GM12872 (cell line): Measurements from ENCODE around the gene WNT7A.

Experiments used
- TF ChIP-seq, protein P1 (sequence below): IDR thresholded peaks from 3 replicates; pipeline ENCODE4 v1.5.1; 2011; ENCODE audit warnings: low read depth, mild to moderate bottlenecking, low read length, moderate library complexity; ENCODE audit not compliant: insufficient read depth

The WNT7A gene

DNA sequence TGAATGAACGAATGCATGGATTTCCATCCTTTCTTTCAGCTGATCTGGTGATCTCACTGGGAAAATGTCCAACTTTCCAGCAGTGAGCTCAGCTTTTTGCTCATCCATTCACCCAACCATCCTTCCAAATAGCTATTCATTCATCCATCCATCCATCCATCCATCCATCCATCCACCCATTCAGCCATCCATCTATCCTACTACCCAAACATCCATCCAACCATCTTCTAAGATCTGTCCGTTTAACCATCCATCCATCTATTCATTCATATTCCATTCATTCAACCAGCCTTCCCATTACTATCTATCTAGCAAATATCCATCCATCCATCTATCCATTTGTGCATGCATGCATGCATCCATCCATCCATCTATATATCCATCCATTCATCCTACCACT, 39.4 kb downstream of the WNT7A start:
- TF ChIP-seq, protein P1, sequence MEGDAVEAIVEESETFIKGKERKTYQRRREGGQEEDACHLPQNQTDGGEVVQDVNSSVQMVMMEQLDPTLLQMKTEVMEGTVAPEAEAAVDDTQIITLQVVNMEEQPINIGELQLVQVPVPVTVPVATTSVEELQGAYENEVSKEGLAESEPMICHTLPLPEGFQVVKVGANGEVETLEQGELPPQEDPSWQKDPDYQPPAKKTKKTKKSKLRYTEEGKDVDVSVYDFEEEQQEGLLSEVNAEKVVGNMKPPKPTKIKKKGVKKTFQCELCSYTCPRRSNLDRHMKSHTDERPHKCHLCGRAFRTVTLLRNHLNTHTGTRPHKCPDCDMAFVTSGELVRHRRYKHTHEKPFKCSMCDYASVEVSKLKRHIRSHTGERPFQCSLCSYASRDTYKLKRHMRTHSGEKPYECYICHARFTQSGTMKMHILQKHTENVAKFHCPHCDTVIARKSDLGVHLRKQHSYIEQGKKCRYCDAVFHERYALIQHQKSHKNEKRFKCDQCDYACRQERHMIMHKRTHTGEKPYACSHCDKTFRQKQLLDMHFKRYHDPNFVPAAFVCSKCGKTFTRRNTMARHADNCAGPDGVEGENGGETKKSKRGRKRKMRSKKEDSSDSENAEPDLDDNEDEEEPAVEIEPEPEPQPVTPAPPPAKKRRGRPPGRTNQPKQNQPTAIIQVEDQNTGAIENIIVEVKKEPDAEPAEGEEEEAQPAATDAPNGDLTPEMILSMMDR: no peak

DNA sequence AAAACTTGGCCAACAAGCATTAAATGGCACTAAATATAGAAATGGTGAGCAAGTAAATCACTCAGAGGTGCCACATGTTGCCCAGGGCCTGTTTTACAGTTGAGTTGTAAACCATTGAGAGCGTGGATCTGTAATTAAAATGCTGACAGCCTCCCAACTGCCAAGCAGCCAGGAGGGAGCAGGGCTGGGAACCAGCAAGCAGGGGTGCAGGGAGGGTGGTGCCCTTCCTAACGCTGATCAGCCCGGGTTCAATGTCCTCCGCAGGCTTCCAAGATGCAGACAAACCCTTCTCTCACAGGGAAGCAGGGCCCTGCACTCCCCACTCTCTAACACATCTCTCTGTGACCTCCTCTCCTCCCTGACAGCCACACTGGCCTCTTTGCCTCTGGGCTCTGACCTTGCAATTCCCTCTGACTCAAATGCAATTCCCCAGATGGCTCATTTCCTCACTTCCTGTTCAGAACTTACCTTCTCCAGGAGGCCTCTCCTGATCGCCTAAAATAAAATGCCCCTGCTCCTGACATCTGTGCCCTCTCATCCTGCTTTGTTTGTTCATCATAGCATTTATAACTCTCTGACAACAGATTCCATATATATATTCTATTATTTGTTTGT, 40.0 kb downstream of the WNT7A start:
- TF ChIP-seq, protein P1: no peak

DNA sequence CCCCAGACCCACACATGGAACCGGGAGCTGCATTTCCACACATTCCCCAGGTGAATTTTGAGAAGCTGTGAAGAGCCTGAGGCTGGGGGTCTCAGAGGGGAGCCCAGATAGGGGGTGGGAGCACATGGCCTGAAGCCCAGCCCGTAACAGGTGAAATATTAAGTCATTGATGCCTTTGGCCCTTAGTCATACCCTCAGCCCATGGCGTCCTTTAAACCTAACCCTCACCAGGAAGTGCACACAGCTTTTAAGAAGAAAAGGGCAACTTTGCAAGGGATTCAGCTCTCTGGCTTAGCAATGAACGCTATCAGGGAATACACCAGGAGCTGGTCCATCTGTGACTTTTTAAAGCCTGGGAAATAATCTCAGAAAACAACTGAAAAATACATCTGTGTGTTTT, 40.6 kb downstream of the WNT7A start:
- TF ChIP-seq, protein P1: no peak

DNA sequence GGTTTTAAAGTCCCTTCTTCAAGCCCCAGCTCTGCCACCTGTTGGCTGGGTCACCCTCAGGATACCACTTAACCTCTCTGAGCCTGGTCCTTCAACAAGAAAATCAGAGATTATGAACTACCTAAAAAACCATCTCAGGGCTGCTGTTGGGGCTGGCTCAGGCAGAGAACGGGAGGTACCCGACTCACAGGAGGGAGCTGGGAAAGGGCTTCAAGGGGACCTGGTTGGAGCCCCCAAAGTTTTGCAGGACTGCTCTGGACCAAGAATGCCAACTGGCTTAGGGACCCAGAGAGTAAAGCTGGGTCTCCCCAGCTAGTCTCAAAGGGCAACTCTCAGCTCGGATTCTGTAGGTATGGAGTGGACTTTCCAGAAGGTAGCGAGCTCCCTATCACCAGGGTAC, 41.5 kb downstream of the WNT7A start:
- TF ChIP-seq, protein P1: no peak

DNA sequence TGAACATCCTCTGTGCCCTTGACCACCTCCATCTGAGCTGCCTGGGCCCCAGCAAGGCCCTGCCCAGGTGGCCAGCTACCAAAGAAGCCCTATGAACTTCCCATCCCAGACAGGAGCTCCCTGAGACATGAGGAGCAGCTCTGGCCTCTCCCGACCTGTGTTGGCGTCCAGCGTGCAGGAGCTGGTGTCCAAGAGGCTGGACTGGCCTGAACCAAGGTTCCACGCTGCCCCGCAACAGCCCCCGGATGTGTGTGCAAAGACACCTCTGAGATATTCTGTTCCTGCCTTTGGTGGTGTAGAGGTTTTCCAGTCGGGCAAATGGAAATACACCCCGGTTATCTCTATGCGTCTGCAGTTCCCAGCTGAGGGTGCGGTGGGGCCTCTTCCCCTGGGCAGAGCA, 42.1 kb downstream of the WNT7A start:
- TF ChIP-seq, protein P1: no peak

DNA sequence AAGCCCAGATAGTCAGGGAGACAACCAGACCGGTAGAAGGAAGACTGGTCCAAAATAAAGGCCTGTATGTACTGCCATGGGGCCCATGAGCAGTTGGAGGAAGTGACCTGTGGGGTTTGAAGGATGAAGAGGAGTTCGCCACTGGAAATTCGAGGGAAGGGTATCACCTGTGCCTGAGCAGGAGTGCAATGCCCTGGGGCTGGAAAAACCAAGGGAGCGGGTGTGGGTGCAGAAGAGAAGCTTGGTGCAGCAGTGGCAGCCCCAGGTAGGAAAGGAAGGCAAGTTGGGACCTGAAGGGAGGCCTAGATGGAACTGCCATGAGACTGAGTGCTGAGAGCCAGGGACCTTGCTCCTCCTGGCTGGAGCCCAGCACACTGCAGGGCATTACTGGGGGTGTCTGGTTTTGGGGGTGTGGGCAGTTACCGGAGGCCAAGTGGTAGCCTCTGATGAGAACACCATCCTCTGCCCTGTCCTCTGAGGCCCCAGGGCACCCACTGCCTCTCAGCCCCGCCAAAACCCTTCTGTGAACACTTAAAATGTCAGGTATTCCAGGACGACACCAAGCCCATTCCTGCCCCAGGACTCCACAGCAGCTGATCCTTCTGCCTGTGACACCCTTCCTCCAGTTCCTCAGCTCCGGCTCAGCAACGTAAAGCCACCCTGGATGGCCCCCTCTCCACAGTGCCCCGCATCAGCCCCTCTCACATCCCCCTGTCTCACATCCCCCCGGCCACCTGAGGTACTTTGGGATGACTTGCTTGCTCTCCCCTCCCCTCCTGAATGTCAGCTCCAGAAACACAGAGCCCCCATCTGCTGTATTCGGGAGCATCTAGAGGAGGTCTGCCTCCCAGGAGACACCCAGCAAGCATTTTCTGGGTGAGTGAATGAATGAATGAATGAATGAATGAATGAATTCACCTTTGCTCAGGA, 42.9 kb downstream of the WNT7A start:
- TF ChIP-seq, protein P1: no peak

DNA sequence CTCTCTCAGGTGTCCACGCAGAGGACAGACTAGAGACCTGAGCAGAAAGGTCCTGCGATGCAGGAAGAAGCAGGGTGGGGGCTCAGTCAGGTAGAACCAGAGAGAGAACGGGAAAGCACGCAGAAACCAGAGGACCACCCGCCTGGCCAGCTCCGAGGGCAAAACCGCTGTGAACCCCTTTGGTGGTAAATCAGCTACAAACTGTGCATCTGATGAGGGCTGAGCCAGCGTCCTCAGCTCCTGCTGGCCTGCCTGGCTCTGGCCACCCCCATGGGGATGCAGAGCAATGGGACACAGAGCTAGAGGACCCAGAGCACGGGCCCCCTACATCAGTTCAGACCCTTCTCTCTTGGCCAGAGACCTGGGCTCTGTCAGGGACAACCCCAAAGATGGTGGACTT, 44.6 kb downstream of the WNT7A start:
- TF ChIP-seq, protein P1: no peak
